GM12878 (cell line): ENCODE results near the gene ATP12A. TPM values are rescaled to one million over a fixed set of nuclear protein-coding genes. Genes with fewer than 3 reads are reported as not detected.

Experiments used
- ATAC-seq: fragments of 200-7000 bp; cut with Tn5 transposase; 3 replicates; pipeline ENCODE4 v1.9.1; 2020; ENCODE audit warnings: mild to moderate bottlenecking, moderate library complexity
- BruUV-seq: library from RNA; stranded (reverse); fragments of 400-500 nt; replicated peaks from 2 replicates; lab custom pipeline; 2021; lab: Mats Ljungman, UMichigan
- CTCF ChIA-PET: fragments of 300-600 bp; sonication (Branson Sonifier 250); formaldehyde crosslinking; extraction: SDS; loops from one replicate; lab custom pipeline; 2021; ENCODE audit warnings: inconsistent platforms; lab: Yijun Ruan, JAX
- POLR2A ChIA-PET: fragments of 350-600 bp; formaldehyde crosslinking; extraction: SDS; loops from one replicate; lab custom pipeline; 2021; ENCODE audit warnings: inconsistent platforms; lab: Charles Lee
- RAD21 ChIA-PET: fragments of 300-600 bp; sonication (Branson Sonifier 250); formaldehyde crosslinking; loops from one replicate; lab custom pipeline; 2023; ENCODE audit warnings: antibody characterized with exemption; ENCODE audit not compliant: unreplicated experiment; lab: Charles Lee
- SMC1A ChIA-PET: fragments of 300-600 bp; sonication (Branson Sonifier 250); formaldehyde crosslinking; loops from one replicate; lab custom pipeline; 2023; ENCODE audit not compliant: unreplicated experiment, uncharacterized antibody; lab: Charles Lee
- DNase-seq: peaks from one replicate; pipeline ENCODE4 v3.0.0-alpha.2; 2011; ENCODE audit warnings: low read depth, low spot score
- FAIRE-seq: peaks from 3 replicates; lab custom pipeline; 2011; peaks lifted over from hg19 to GRCh38; lab: Jason Lieb, UNC
- H2AFZ ChIP-seq: 2 replicates; pipeline ENCODE4 v1.6.0; 2011; ENCODE audit warnings: low read depth, low read length, control low read depth; ENCODE audit not compliant: control insufficient read depth
- H3K27ac ChIP-seq: 2 replicates; pipeline ENCODE4 v1.5.1; 2011; ENCODE audit warnings: control low read depth; ENCODE audit not compliant: control insufficient read depth, insufficient read depth
- H3K27me3 ChIP-seq, 2 experiments: replicated peaks in 1 of 2; 2 replicates each; pipeline versions ENCODE4 v1.6.0 to v1.6.1; 2011; ENCODE audit warnings: low read length in 1 of 2; ENCODE audit not compliant: control insufficient read depth in 2 of 2, insufficient read depth in 2 of 2
- H3K36me3 ChIP-seq, 2 experiments: 2 replicates each; pipeline ENCODE4 v1.5.1; 2011; ENCODE audit warnings: low read length in 1 of 2; ENCODE audit not compliant: control insufficient read depth in 2 of 2, insufficient read depth in 2 of 2
- H3K4me1 ChIP-seq: 2 replicates; pipeline ENCODE4 v1.6.1; 2011; ENCODE audit warnings: mild to moderate bottlenecking, low read length, moderate library complexity, mixed read lengths; ENCODE audit not compliant: control insufficient read depth, insufficient read depth
- H3K4me2 ChIP-seq: 2 replicates; pipeline ENCODE4 v1.6.0; 2011; ENCODE audit warnings: control low read depth; ENCODE audit not compliant: control insufficient read depth, insufficient read depth
- H3K4me3 ChIP-seq: fragments of 200-600 bp; sonication (generic); 2 replicates; pipeline ENCODE4 v1.5.1; 2016
- H3K79me2 ChIP-seq: 2 replicates; pipeline ENCODE4 v1.6.0; 2011; ENCODE audit warnings: low read length; ENCODE audit not compliant: control insufficient read depth, insufficient read depth
- H3K9ac ChIP-seq: 2 replicates; pipeline ENCODE4 v1.8.0; 2011; ENCODE audit warnings: low read length, control low read depth, mixed read lengths; ENCODE audit not compliant: control insufficient read depth, insufficient read depth
- H3K9me3 ChIP-seq: replicated peaks from 3 replicates; pipeline ENCODE4 v1.5.1; 2011; ENCODE audit warnings: mild to moderate bottlenecking, low read length; ENCODE audit not compliant: control insufficient read depth, insufficient read depth
- H4K20me1 ChIP-seq: 2 replicates; pipeline ENCODE4 v1.6.0; 2011; ENCODE audit not compliant: control insufficient read depth, insufficient read depth
- ATF7 ChIP-seq: fragments of 450-650 bp; IDR thresholded peaks from 2 replicates; pipeline ENCODE4 v1.6.1; 2016; ENCODE audit warnings: low read depth, mild to moderate bottlenecking
- CBX3 ChIP-seq: fragments of 200-600 bp; sonication (generic); IDR thresholded peaks from 2 replicates; pipeline ENCODE4 v1.6.1; 2016; ENCODE audit warnings: low read depth, borderline replicate concordance
- CREM ChIP-seq: IDR thresholded peaks from 2 replicates; pipeline ENCODE4 v1.6.1; 2014; ENCODE audit warnings: antibody characterized with exemption, low read depth
- IRF4 ChIP-seq: IDR thresholded peaks from 2 replicates; pipeline ENCODE4 v1.6.1; 2011; ENCODE audit warnings: low read depth, low read length
- MEF2B ChIP-seq: fragments of 450-650 bp; IDR thresholded peaks from 2 replicates; pipeline ENCODE4 v1.6.1; 2018; ENCODE audit warnings: mild to moderate bottlenecking, moderate library complexity; ENCODE audit not compliant: partially characterized antibody, poor library complexity, severe bottlenecking
- MYB ChIP-seq: fragments of 150-350 bp; IDR thresholded peaks from 2 replicates; pipeline ENCODE4 v1.6.1; 2014; ENCODE audit warnings: mild to moderate bottlenecking, low read depth, low read length, borderline replicate concordance
- NFYA ChIP-seq: IDR thresholded peaks from 2 replicates; pipeline ENCODE4 v1.6.1; 2011; ENCODE audit warnings: low read depth, mild to moderate bottlenecking, low read length, improper control_type of control experiment, borderline replicate concordance
- RAD51 ChIP-seq: fragments of 450-650 bp; IDR thresholded peaks from 2 replicates; pipeline ENCODE4 v1.6.1; 2016; ENCODE audit warnings: moderate library complexity, mild to moderate bottlenecking, inconsistent platforms
- RB1 ChIP-seq: fragments of 450-650 bp; formaldehyde crosslinking; IDR thresholded peaks from 2 replicates; pipeline ENCODE4 v1.6.1; 2017; ENCODE audit warnings: mild to moderate bottlenecking, borderline replicate concordance
- SPI1 ChIP-seq: IDR thresholded peaks from 2 replicates; pipeline ENCODE4 v1.6.1; 2011; ENCODE audit warnings: low read depth, mild to moderate bottlenecking, low read length, moderate library complexity, borderline replicate concordance; ENCODE audit not compliant: insufficient read depth
- STAT1 ChIP-seq: fragments of 450-650 bp; conservative IDR thresholded peaks from 2 replicates; pipeline ENCODE4 v1.6.1; 2014; ENCODE audit warnings: antibody characterized with exemption, mild to moderate bottlenecking
- TAF1 ChIP-seq: IDR thresholded peaks from 2 replicates; pipeline ENCODE4 v1.6.1; 2011; ENCODE audit warnings: mild to moderate bottlenecking, low read depth, low read length, borderline replicate concordance
- TCF12 ChIP-seq: IDR thresholded peaks from 2 replicates; pipeline ENCODE4 v1.6.1; 2011; ENCODE audit warnings: low read depth, mild to moderate bottlenecking, low read length
- YY1 ChIP-seq: IDR thresholded peaks from 2 replicates; pipeline ENCODE4 v1.6.1; 2011; ENCODE audit warnings: low read depth, mild to moderate bottlenecking, low read length
- ZBTB33 ChIP-seq: fragments of 450-650 bp; IDR thresholded peaks from 2 replicates; pipeline ENCODE4 v1.6.1; 2017; ENCODE audit warnings: mild to moderate bottlenecking
- ZNF622 ChIP-seq: fragments of 450-650 bp; IDR thresholded peaks from 2 replicates; pipeline ENCODE4 v1.6.1; 2017; ENCODE audit warnings: mild to moderate bottlenecking, inconsistent platforms
- ZNF687 ChIP-seq: fragments of 450-650 bp; IDR thresholded peaks from 2 replicates; pipeline ENCODE4 v1.6.1; 2017; ENCODE audit warnings: mild to moderate bottlenecking, moderate library complexity
- WGBS: methylation state at CpG from one replicate; pipeline ENCODE4 v1.1.6; 2016; ENCODE audit warnings: low lambda C conversion rate; ENCODE audit not compliant: insufficient replicate concordance, insufficient coverage; ENCODE audit errors: missing lambda C conversion rate; 5-methylcytosine and 5-hydroxymethylcytosine counted together
- in situ Hi-C: fragments of 300-500 bp; cut with MboI; formaldehyde crosslinking; loops from 9 replicates; pipeline ENCODE4 v1.14.3; 2018; ENCODE audit warnings: mixed read lengths
- intact Hi-C: fragments of 100-400 bp; cut with micrococcal nuclease; formaldehyde crosslinking; loops from one replicate; pipeline ENCODE4 v1.14.2; 2022; ENCODE audit not compliant: unreplicated experiment
- polyA plus RNA-seq, 11 experiments: library from polyadenylated mRNA; depleted of rRNA in 4 of 11; unstranded in 6 of 11; stranded (reverse) in 5 of 11; fragments of >200 nt; fragmentation: Nextera tagmentation in 4 of 11; fragmentation: Illumina TruSeq in 1 of 11; extraction: Ambion mirVana in 4 of 11; extraction: Trizol in 1 of 11; gene quantifications; 1 replicate in 1 of 11; 2 replicates in 10 of 11; pipeline versions ENCODE4 v1.2.1 to v1.2.3, GENCODE V29; 2011 to 2016; ENCODE audit warnings: inconsistent platforms in 2 of 11, missing spikeins in 2 of 11, low read depth in 1 of 11
- total RNA-seq, 4 experiments: library from RNA; depleted of rRNA in 3 of 4; stranded (reverse); fragments of >200 nt in 3 of 4; fragmentation: Illumina TruSeq in 1 of 4; extraction: Trizol in 1 of 4; gene quantifications; 2 replicates each; pipeline versions ENCODE4 v1.2.1 to v1.2.3, GENCODE V29; 2013 to 2021
- TF ChIP-seq, protein P1 (sequence below): IDR thresholded peaks from 2 replicates; pipeline ENCODE4 v1.6.1; 2011; ENCODE audit warnings: borderline replicate concordance, low read depth, mild to moderate bottlenecking, moderate library complexity, mixed read lengths, low read length; ENCODE audit not compliant: insufficient read depth; ENCODE audit errors: extremely low read length

ATP12A gene
- total and polyA plus RNA-seq, 10 of the 15 experiments (the other 5 are each of a cell fraction or from before 2014, with no cell fraction given) = 0.02 to 0.08 (median 0.04) TPM; not detected in 6

- DNase-seq (no peak), FAIRE-seq (peak; percentile 100), ATAC-seq (peak; percentile 96)
- ChIA-PET RAD21 (interaction anchor here (1.1 to 1.7 kb wide), 5 partner anchors 33 to 302 kb away, joined by 3 to 10 read pairs (median 7); no protein-coding TSS in a partner anchor), SMC1A (interaction anchor here (1.0 to 2.7 kb wide), 13 partner anchors 9 to 302 kb away, joined by 3 to 14 read pairs (median 3); no protein-coding TSS in a partner anchor), CTCF (interaction anchor here (0.6 to 2.8 kb wide), 34 partner anchors 8 to 1696 kb away, joined by 3 to 43 read pairs (median 4); no protein-coding TSS in a partner anchor), POLR2A (no interaction called here)
- BruUV-seq = no TSS peak
- no peaks in the 10 kb centered on the region; the same call in 1 of the 2 replicates for H3K4me1 ChIP-seq
- 17% methylated on average over 17 of the region's 17 CpGs for WGBS
- H4K20me1 ChIP-seq = no peaks in the 10 kb centered on the region
- peaks cover 2 to 6% of the 10 kb centered on the region in 2 experiments; a peak in 1 of 4 replicates for H3K27me3 ChIP-seq
- H3K4me3 ChIP-seq = no peak overlapping the region
- H3K79me2 ChIP-seq = no peaks in the 10 kb centered on the region
- in situ Hi-C loops = no loop called here
- no peak overlapping the region for H3K4me2 ChIP-seq
- intact Hi-C loops = loop anchor here (1.0 to 5.0 kb wide), 3 partner anchors 34 to 303 kb away; no protein-coding TSS in a partner anchor
- no peak overlapping the region for H2AFZ ChIP-seq
- no peaks in the 10 kb centered on the region for H3K36me3 ChIP-seq
- no peak overlapping the region for H3K27ac ChIP-seq
- H3K9me3 ChIP-seq = no peaks in the 10 kb centered on the region
- no peak overlapping the region for H3K9ac ChIP-seq
- TF ChIP-seq CBX3 (no peak), STAT1 (no peak), MYB (no peak), IRF4 (0 out of 2 replicates have a peak, but pooled peaks have one; percentile 15), TAF1 (no peak), SPI1 (no peak), ZNF687 (no peak), RAD51 (peak; percentile 96), ZBTB33 (no peak), NFYA (no peak), ATF7 (no peak), CREM (no peak), TCF12 (no peak), RB1 (no peak), ZNF622 (no peak), MEF2B (no peak), YY1 (0 out of 2 replicates have a peak, but pooled peaks have one; percentile 36)
- TF ChIP-seq, protein P1, sequence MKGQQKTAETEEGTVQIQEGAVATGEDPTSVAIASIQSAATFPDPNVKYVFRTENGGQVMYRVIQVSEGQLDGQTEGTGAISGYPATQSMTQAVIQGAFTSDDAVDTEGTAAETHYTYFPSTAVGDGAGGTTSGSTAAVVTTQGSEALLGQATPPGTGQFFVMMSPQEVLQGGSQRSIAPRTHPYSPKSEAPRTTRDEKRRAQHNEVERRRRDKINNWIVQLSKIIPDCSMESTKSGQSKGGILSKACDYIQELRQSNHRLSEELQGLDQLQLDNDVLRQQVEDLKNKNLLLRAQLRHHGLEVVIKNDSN = peak; percentile 76
Measured at GRCh38 chr13:24693862-24694471, 13.8 kb downstream of the ATP12A start.
